Measurements from ENCODE around the gene ADAM10. TPM values are rescaled to one million over a fixed set of nuclear protein-coding genes. Genes with fewer than 3 reads are reported as not detected.

Gene ADAM10
- total RNA-seq, 1 donor from 2014 or later: 125 TPM

DNA sequence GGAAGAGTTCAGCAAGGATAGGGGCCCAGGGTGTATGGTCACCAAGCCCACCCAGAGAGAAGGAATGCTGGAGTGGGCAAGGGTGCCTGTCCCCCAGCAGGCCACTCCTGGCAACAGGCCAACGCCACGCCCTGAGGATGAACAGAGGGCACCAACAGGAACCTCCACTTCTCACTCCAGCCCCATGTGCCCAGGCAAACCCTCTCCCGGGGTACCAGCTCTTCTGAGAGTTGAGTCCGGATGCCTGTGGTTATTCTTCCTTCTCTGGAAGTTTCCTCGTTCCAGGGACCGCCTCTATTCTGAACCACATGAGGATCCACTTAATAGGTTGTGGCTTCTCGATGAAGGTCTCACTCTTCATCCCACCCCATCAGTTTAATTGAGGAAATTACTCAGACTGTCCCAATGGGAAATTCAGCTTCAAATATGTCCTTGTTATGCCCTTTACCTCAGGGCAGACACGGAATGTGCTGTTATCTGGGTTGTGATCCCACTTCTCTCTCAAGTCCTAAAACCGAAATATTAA is 203.4 kb downstream of the ADAM10 start:
- Mint-ChIP-seq H3K9me3 (no peaks in the 10 kb centered on the region), H3K27me3 (ENCODE audit: low read depth) (no peaks in the 10 kb centered on the region), H3K4me1 (peaks cover 1% of the 10 kb centered on the region), H3K27ac (ENCODE audit: unreplicated experiment) (no peak overlapping the region), H3K36me3 (ENCODE audit: low read depth) (no peaks in the 10 kb centered on the region), H3K4me3 (no peak overlapping the region)
- DNase-seq (ENCODE audit: low read depth, low spot score): no peak
- TF ChIP-seq, protein P1, sequence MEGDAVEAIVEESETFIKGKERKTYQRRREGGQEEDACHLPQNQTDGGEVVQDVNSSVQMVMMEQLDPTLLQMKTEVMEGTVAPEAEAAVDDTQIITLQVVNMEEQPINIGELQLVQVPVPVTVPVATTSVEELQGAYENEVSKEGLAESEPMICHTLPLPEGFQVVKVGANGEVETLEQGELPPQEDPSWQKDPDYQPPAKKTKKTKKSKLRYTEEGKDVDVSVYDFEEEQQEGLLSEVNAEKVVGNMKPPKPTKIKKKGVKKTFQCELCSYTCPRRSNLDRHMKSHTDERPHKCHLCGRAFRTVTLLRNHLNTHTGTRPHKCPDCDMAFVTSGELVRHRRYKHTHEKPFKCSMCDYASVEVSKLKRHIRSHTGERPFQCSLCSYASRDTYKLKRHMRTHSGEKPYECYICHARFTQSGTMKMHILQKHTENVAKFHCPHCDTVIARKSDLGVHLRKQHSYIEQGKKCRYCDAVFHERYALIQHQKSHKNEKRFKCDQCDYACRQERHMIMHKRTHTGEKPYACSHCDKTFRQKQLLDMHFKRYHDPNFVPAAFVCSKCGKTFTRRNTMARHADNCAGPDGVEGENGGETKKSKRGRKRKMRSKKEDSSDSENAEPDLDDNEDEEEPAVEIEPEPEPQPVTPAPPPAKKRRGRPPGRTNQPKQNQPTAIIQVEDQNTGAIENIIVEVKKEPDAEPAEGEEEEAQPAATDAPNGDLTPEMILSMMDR (conservative IDR thresholded peaks at IDR 0.05): no peak

DNA sequence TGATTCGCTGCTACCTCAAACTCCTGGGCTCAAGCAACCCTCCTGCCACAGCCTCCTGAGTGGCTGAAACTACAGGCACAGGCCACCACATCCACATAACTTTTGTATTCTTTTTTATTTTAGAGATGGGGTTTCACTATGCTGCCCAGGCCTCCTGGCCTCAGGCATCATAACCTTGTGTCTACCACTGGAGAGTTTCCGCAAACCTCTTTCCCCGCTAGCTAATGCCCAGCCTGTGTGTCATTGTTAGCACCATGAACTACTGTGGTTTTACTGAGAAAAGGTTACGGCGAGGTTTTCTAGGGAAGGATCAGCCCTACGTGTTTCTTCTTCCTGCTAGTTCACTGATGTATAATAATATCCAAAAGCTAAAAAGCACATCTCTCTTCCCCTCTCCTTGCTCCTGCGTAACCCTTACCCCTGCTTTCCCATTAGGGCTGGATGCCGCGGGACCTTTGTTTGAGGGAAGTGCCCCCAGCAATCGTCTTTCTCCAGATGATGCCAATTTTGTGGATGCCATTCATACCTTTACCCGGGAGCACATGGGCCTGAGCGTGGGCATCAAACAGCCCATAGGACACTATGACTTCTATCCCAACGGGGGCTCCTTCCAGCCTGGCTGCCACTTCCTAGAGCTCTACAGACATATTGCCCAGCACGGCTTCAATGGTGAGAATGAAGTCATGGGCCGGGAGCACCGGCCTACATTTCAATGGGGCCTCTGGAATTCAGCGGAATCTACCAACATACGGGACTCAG is 204.0 kb downstream of the ADAM10 start:
- Mint-ChIP-seq H3K9me3 (no peaks in the 10 kb centered on the region), H3K27ac (ENCODE audit: unreplicated experiment) (no peak overlapping the region)

DNA sequence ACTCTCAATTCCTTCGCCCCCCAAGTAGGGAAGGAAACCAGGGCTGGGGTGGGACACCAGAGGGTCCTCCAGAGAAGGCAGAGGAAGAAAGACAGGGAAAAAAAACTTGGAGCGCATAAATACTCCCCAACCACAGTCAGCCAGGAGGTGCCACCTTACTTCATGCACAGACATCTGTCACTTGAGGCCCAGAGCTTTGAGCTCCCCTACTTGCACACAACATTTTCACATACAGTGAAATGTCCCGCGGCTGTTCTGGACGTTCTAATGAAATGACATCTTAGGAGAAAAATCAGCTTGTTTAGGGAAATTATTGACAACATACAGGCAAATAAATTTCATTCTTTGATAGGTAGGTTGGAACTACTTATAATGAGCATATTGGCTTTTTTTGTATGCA is 204.8 kb downstream of the ADAM10 start:
- TF ChIP-seq, protein P1 (conservative IDR thresholded peaks at IDR 0.05): no peak
- peak overlapping the region; percentile 39 for H3K27ac Mint-ChIP-seq (ENCODE audit: unreplicated experiment)
- DNase-seq (ENCODE audit: low read depth, low spot score): no peak
- H3K4me1 Mint-ChIP-seq: no peaks in the 10 kb centered on the region
- H3K4me3 Mint-ChIP-seq: no peak overlapping the region
- H3K27me3 Mint-ChIP-seq (ENCODE audit: low read depth): no peaks in the 10 kb centered on the region
- no peaks in the 10 kb centered on the region for H3K9me3 Mint-ChIP-seq
- no peaks in the 10 kb centered on the region for H3K36me3 Mint-ChIP-seq (ENCODE audit: low read depth)

More for the DNA sequence above, 204.0 kb downstream of the ADAM10 start:
- no peaks in the 10 kb centered on the region for H3K36me3 Mint-ChIP-seq (ENCODE audit: low read depth)
- DNase-seq (ENCODE audit: low read depth, low spot score): no peak
- no peak overlapping the region for H3K4me3 Mint-ChIP-seq
- H3K27me3 Mint-ChIP-seq (ENCODE audit: low read depth): no peaks in the 10 kb centered on the region
- TF ChIP-seq, protein P1 (conservative IDR thresholded peaks at IDR 0.05): no peak
- H3K4me1 Mint-ChIP-seq: no peaks in the 10 kb centered on the region

DNA sequence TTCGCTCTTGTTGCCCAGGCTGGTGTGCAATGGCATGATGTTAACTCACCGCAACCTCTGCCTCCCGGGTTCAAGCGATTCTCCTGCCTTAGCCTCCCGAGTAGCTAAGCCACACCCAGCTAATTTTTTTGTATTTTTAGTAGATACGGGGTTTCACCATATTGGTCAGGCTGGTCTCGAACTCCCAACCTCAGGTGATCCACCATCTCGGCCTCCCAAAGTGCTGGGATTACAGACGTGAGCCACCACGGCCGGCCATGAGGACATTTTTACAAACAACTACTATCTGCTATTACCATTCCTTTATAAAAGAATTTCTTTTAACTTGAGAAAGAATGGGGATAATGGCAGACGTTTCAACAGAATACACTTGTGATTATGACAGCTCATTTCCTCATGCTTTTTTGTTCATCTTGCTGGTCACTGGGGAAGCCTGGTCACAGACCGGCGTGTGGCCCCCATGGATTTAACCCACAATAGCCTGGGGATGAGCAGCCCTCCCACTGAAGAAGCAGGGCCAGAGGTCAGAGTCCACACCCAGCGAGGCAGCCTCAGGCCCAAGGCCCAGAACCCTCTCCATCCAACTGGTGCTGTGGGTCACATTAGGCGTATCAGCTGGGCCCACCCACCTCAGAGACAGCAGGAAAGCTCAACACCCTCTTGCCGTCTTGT is 205.7 kb downstream of the ADAM10 start:
- Mint-ChIP-seq H3K36me3 (ENCODE audit: low read depth) (no peaks in the 10 kb centered on the region), H3K4me1 (no peaks in the 10 kb centered on the region), H3K4me3 (no peak overlapping the region), H3K27me3 (ENCODE audit: low read depth) (no peaks in the 10 kb centered on the region), H3K27ac (ENCODE audit: unreplicated experiment) (no peak overlapping the region), H3K9me3 (no peaks in the 10 kb centered on the region)
- TF ChIP-seq, protein P1 (conservative IDR thresholded peaks at IDR 0.05): no peak
- no peak for DNase-seq (ENCODE audit: low read depth, low spot score)

DNA sequence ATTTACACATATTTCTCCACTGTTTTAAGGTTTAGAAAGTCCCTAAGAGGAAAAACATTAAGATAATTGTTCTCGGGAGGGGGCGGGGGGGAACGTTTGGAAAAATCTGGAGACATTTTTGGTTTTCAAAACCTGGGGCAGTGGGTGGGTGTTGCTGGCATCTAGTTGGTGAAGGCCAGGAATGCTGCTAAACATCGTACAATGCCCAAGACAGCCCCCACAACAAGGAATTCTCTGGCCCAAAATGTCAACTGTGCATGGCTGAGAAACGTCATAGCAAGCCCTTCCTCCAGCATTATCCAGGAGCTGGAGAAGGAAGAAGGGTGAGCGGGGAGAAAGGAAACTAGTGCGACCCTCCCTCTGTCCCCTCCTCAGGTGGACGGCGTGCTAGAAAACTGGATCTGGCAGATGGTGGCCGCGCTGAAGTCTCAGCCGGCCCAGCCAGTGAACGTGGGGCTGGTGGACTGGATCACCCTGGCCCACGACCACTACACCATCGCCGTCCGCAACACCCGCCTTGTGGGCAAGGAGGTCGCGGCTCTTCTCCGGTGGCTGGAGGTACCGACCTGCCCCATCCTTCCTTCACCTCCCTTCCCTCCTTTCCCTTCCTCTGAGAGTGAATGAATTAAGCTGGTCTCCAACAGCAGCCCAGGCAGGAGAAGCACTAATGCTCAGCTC is 208.0 kb downstream of the ADAM10 start:
- TF ChIP-seq, protein P1 (conservative IDR thresholded peaks at IDR 0.05): no peak
- no peaks in the 10 kb centered on the region for H3K27me3 Mint-ChIP-seq (ENCODE audit: low read depth)
- no peak for DNase-seq (ENCODE audit: low read depth, low spot score)
- no peaks in the 10 kb centered on the region for H3K36me3 Mint-ChIP-seq (ENCODE audit: low read depth)
- H3K27ac Mint-ChIP-seq (ENCODE audit: unreplicated experiment): no peak overlapping the region
- peaks cover 5% of the 10 kb centered on the region for H3K4me1 Mint-ChIP-seq
- no peaks in the 10 kb centered on the region for H3K9me3 Mint-ChIP-seq
- no peak overlapping the region for H3K4me3 Mint-ChIP-seq

All from neural crest cell (in vitro differentiated cells).